Stimulated activated CD4-positive, alpha-beta T cell treated with anti-CD3 and anti-CD28 coated beads, Interleukin-12 subunit alpha, Interleukin-12 subunit beta, amount 100 ng/mL, for 48 hours (primary cell): ENCODE results near the gene ARHGAP24.
"Not testable (repeated sequence)": the region's sequence is repeated elsewhere in the genome, so short reads cannot be mapped to it uniquely, and the experiment has no call there.

ENCODE experiments used
- DNase-seq, 3 donors: peaks; one replicate each; pipeline ENCODE4 v3.0.0-alpha.2; 2020; ENCODE audit warnings: low read depth in 2 of 3, low spot score in 1 of 3

ARHGAP24 gene

DNA sequence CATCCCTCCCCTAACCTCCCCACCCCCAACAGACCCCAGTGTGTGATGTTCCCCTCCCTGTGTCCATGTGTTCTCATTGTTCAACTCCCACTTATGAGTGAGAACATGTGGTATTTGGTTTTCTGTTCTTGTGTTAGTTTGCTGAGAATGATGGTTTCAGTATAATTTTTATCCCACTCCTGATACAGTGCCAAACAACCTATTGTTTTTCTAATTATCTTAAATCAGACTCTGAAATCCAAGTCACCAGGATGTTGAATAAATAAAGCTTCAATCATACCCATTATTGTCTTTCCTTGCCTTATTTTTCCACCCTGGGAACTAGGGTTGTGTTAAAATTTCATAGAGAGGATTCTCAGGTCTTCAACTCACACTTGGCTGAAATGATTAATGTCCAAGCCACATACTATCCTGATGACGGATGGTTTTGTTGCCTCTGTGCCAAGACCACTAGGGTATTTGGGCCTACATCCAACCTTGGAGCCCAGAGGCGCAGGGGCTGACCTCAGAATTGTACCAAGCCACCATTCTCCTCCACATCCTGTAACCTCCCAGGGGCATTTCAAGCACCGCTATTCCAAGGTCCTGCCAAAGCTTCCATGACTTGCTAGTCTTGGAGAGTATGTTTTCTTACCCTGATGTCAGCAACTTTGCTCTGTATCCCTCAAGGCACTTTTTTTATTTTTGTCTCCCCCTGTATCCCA lies 332.4 kb downstream of the ARHGAP24 start:
- DNase-seq, result no peak

DNA sequence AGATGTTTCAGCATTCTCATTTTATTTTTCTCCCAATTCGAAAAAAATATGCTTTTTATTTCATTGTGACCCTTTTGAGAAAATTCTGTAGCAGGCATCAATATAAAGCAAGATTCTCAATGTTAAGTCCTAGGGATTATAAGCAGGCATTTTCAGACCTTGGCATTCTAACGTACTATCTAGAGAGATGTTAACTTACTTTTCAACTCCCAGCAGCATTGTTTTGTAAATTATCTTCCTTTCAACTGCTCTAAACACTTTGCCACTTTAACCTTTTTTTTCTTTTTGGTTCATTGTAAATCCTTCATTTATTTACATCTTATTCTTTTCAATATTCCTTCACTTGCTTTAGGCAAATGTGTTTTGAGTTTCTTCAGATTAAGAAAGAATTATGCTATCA lies 333.2 kb downstream of the ARHGAP24 start:
- DNase-seq, result no peak

DNA sequence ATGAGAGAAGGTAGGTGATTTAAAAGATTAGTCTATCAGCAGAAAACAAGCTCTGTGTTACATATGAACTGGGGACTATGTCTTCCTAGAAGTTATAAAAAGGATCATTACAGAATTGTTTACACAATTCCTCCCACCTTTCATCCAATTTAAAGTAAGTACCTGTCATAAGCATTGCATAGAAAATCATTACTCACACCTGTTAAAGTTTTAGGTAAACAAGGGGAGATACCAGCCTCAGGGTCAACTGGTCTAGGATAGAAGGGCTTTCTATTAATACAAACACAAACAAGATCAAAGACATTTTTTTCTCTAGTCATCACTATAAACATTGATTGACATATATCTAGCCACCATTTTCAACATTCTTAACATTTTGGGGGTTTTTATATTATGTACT lies 333.9 kb downstream of the ARHGAP24 start:
- no peak for DNase-seq

DNA sequence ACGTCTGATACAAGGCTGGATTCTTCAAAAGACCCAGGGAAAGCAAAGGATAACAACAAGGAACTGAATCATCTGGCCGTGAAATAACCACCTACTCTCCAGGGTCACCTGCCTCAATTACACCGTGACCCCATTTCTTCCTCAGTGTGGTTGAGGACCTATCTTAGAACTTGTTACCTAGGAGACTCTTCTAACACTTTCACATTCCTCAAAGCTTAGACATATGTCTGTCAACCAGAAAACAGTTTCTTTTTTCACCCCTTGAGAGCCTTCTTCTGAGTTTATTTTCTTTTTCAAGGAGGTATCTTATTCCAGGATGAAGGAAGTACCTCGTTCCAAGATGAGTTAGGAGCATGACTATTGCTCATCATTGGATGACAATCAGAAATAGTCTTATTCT lies 337.8 kb downstream of the ARHGAP24 start:
- no peak for DNase-seq

DNA sequence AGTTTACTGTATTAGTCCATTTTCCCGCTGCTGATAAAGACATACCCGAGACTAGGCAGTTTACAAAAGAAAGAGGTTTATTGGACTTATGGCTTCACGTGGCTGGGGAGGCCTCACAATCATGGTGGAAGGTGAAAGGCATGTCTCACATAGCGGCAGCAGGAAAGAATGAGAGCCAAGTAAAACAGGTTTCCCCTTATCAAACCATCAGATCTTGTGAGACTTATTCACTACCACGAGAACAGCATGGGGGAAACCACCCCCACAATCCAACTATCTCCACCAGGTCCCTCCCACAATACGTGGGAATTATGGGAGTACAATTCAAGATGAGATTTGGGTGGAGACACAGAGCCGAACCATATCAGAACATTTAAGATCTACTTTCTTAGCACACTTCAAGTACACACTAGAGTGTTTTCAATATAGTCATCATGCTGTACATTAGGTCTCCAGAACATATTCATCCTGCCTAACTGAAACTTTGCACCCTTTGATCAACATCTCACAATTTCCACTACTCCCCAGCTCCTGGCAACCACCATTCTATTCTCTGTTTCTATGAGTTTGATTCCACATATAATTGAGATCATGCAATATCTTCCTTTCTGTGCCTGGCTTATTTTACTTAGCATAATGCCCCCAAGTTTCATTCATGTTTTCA lies 341.0 kb downstream of the ARHGAP24 start:
- no peak for DNase-seq

DNA sequence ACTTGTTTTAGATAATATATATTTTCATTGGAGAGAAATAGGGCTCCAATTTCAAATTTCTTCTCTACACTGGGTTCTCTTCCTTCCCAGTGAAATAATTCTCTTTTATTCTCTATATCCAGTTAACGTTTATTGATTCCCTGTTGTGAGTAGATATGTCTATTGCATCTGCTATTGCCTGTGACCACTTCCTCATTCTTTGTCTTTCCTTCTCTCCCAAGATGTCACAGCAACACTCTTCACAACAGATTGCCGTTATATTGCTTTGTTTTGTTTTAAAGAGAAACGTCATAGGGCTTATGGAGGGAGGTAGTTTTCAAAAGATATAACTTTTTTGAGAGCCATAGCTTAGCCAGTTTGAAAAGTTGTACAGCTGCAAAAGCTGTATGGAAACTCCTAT lies 343.8 kb downstream of the ARHGAP24 start:
- DNase-seq, result no peak

DNA sequence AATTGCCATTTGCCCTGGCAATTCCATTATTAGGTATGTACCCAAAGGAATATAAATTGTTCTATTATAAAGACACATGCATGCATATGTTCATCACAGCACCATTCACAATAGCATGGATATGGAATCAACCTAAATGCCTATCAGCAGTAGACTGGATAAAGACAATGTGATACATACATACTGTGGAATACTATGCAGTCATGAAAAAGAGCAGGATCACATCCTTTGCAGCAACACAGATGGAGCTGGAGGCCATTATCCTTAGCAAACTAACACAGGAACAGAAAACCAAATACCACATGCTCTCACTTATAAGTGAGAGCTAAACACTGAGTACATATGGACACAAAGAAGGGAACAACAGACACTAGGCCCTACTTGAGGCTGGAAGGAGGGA lies 345.2 kb downstream of the ARHGAP24 start:
- not testable (repeated sequence) for DNase-seq

DNA sequence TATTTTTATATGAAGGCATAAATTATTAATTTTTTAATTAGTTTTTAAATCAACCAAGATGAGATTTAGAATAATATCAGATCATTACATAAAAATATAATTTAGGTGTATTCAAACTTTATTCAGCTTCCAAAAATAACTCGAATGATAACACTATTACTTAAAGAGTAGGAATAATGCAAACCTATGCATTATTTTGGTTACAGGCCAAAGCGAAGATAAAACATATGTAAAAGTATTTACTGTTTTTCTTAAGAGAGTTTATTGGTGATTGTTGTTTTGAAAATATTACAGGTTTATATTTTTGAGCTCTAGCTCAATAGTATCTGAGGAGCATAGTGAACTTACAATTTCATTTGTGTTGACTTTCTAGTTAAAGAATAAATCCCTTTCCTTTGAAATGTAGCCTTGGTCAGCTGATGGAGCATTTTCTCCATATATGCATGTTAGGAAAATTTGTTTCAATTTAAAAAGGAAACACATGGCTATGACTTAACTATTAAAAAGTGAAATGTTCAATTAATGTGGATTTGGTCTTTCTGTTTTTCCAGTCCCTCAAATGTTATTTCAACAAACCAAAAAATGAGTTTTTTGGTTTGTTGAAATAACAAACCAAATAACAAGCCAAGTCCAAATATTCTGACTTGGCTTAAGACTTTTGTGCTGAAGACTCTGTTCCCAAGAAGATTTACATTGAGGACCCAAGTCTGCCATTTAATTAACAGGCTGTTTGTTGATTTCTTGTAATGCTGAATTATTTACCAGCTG lies 346.9 kb downstream of the ARHGAP24 start:
- no peak for DNase-seq

DNA sequence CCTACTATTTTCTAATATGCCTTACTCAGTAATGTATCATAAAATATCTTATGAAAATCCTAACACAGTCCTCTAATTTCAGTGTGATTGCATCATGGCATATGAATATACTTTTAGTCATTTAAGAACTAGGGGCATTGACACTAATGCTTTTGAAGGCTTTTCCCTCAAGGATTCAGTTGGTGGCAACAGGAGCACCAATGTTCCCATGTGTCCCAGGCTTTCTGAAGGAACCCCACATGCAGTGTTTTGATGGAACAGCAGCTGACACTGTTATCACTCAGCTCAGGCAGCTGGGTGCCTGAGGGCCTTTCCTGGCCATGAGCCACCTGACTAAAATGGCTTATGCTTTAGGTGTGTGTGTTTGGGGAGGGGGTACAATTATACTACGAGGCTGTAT lies 348.3 kb downstream of the ARHGAP24 start:
- no peak for DNase-seq

DNA sequence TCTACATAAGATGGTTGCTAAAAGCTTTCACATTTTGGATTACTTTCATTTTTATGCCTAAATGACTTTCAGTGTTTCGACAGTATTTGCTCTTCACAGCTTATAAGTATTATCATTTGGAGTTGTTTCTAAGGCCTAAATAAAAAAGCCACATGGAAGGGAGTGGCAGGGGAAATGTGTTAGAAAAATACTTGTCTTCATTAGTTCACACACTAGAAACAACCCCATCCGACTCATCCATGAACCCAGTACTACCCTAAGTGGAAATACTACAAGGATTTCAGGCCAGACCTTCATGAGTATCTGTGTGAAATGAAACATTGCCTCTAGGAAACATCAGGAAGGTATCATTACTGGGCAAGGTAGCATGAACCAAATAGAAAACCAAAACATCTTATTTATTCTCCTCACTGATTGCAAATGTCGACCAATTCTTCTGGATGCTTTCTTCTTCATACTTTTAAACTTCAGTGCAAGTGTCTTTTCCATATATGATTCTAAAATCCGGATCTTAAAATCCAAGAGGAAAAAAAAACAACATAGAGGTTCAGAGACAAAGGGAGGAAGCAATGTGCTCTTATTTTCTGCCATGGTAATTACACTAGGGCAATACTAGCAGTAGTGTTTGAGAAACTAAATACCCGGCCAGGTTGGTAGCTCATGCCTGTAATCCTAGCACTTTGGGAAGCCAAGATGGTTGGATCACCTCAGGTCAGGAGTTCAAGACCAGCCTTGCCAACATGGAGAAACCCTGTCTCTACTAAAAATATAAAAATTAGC lies 349.4 kb downstream of the ARHGAP24 start:
- DNase-seq, result no peak

DNA sequence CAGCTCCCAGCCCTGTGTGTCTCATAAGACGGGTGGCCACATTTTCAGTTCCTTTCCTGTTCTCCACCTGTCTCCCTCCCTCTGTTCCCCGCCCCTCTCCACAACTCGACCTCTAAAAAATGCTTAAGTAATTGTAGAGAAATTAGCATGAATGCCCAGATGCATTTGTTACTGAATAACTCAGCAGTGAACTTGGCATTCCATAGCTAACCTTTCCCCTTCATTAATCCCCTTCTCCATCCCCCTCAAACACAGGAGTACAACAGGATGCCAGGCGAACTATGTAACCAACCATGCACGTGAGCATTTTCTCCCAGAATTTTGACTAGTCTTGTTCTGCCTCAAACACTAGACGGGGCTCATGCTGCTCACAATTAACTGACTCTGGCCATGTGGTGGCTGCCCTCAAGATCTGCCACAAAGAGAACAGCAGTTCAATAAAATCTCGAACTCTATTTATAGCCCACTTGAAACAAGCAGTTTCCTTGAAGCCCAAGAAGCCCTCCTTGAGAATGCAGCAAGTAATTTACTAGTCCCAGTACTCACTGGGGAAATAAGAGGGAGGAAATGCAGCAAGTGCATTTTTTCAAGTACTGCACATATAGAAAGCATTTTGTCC lies 351.2 kb downstream of the ARHGAP24 start:
- no peak for DNase-seq

DNA sequence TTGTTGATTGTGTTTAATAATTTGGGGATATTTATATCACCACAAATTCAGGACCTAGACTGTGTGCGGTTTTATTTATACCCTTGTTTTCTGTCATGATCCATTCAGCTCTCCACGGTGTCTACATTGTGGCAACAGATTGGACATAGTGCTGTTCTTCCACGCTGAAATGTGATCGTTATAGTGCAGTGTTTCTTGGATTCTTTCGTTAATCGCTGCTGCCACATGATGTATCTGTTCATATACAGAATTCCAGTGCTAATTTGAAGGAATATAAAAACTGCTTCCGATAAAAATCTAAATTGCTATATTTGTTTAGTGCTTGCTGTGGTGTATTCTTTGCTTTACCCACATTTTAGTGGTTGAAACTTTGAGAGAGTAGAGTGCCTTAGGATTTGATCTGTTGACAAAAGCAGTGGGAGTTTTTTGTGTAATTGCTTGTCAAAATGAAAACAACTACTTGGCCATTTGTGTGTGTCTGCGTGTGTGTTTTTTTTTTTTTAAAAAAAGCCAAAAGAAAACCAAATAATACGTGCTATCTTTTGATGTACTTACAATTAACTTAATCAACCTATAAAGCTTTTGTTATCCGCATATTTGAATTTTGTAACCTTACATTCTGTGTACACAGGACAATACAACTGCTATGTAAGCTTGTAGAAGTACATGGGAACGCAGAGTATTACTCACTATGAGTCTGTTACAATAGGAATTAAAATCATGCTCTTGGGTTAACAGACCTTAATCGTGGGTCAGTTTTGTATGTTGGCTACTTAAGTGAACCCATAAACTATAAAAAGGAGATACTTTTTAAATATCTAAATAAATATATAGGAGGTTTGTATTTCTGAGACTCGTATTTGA lies 353.3 kb downstream of the ARHGAP24 start:
- DNase-seq, result no peak

DNA sequence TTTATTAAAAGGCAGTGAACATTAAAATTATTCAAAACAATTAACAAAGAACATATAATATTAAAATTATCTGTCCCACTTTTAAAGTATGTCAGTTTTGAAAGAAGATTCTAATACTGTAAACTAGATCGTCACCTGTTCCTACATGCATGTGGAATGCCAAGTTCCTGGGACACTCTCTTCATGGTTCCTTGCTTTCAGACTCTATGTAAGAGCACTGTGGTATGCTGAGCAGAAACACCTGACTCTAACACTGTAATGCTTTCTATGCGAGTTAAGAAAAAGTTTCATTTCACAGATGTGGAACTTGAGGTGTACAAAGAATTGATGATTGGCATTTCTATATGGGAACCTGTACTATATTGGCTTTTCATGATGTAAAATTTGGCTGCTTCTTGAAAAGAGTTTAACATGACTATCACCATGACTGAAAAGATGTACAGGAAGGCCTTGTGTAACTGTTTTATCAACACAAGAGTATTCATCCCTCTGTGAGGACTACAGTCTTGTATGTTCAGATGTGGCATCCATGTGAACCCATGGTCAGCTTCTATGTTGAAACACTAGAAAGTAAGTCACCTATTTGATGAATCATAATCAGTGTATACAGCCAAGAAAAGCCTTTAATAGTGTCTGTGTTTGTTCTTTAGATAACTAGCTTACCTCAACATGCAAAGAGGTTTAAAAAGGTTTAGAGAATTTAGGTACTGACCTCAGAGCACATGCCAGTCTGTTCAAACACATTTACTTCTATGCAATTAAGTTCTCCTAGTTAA lies 354.5 kb downstream of the ARHGAP24 start:
- no peak for DNase-seq

DNA sequence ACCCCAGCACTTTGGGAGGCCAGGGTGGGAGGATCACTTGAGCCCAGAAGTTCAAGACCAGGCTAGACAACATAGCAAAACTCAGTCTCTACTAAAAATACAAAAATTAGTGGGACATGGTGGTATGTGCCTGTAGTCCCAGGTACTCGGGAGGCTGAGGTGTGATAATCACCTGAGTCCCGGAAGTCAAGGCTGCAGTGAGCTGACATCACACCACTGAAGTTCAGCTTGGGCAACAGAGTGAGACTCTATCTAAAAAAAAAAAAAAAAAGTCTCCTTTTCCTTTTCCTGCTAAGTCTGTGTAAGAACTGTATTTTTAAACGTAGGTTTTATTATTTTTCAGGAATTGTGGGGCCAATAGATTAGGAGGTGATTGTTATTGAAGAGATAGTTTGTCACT lies 356.7 kb downstream of the ARHGAP24 start:
- no peak for DNase-seq

DNA sequence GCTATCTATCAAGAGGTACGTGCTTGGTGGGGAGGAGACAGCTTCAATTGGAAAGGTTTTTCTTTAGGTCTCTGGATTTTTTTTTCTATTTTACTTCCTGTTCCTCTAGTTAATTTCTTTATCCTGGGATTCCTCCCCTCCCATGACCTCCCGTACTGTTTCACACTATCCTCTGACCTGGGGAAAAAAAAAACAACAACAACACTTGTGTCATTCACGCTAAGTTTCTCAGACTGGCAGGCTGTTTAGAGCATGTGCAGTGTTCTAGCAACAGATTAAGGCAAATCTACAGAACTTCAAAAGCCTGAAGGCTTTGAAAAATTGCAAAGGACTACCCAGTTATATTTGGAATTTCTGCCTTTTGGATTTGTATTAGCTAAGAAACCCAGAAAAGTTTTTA lies 358.4 kb downstream of the ARHGAP24 start:
- DNase-seq, result no peak

DNA sequence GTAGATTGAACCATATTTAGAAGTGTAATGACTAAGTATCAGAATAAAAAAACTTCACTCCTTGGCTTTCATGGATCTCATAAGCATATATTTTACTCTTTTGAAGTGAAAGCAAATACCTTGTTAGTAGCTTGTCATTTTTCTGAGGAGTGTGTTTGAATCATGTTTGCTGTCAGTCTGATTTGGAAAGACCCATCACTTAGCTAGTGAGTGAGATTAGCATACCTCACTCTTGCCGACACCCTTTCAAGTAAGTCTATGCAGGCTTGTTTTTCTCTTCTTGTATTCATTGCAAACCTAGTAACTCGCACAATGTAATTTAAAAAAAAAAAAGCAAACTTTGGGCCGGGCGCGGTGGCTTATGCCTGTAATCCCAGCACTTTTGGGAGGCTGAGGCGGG lies 360.0 kb downstream of the ARHGAP24 start:
- DNase-seq, result no peak

DNA sequence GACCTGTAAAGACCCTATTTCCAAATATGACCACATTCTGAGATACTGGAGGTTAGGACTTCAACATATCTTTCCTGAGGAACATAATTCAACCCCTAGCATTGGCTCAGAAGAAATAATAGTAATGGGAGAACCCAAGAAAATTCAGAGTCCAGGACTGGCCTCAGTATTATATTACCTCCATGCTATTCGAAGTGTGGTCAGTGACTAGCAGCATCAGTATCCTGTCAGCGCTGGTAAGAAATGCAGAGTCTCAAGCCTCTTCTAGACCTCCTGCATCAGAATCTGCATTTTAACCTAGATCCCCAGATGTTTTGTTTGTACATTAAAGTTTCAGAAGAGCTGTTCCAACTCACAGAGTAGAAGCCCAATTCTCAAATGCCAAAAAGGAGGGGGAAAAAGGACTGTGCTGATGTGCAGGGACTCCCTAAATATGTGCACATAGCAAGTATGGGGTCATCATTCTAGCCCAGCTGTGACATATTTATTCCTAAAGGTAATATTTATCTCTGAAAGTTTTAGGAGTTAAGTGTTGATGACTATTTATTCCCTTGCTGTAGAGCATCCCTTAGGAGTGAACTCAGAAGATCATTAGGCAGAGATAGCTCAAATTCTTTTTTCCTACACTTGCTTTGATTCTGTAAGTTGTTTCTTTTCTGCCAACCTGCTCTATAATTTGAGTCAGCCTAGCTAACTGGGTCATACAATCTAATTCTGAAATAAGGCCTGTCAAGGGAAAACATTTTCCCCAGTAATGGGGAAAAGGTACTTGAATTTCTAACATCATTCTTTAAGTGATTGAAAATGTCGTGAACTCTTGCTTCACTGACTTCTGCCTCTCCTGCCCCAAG lies 361.9 kb downstream of the ARHGAP24 start:
- no peak for DNase-seq

DNA sequence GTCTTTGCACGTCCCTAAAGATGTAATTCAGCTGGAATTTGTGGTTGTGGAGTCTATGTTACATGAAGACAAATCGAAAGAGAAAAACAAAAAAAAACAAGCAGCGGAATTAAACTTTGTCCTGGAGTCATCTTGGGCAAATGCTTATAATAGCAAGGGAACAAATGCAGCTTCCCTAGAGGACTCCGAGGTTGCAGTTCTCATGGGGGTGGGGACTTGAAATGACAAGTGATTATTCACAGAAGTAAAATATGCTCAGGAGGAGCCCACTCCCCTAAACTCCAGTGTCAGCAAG lies 362.4 kb downstream of the ARHGAP24 start:
- DNase-seq, result no peak

DNA sequence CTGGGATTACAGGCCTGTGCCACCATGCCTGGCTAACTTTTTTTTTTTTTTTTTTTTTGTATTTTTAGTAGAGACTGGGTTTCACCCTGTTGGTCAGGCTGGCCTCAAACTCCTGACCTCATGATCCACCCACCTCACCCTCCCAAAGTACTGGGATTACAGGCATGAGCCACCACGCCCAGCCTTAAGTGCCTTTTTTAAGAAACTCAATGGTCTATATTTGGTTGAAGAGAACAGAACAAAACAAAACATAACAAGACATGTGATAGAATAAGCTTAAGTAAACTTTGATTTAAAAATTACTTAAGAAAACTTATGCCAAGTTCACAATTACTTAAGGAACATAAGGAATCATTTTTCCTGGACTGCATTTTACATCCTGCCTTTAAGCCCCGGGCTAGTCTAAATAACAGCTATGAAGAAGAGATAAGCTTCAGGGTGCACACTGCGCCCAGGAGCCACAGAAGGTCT lies 365.1 kb downstream of the ARHGAP24 start:
- not testable (repeated sequence) for DNase-seq
